HG03378 (cell line): ENCODE measurements around the gene LTB.
"Not testable (repeated sequence)": the region's sequence is repeated elsewhere in the genome, so short reads cannot be mapped to it uniquely, and the experiment has no call there.

Source experiments
- ATAC-seq: cut with Tn5 transposase; IDR thresholded peaks from one replicate; pipeline ENCODE4 v1.9.1; 2021; ENCODE audit warnings: mild to moderate bottlenecking, moderate library complexity; ENCODE audit not compliant: unreplicated experiment

The LTB gene

DNA sequence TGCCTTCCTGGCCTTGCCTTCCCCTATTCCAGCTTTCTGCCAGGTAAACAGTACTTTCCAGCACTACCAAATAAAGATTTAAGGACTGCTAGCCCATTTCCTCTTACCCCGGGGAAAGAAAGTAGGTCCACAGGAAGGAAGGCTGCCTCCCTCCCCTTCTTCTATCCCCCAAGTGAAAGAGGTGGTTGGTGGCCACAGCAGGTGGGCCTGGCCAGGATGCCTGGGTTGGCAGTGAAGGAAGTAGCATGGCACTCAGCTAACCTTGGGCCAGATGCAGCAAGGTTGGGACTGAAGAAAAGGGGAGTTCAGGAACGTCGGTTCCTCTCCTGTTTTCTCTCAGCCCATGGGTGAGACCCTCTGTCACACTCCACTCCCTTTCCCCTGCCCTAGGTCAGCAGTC, 25.9 kb downstream of the LTB start:
- no peak for ATAC-seq

- not testable (repeated sequence) for ATAC-seq
These were observed 30.9 kb downstream of the LTB start for GRCh38 chr6:31551371-31551770.

- ATAC-seq: no peak
These were observed 33.7 kb downstream of the LTB start for GRCh38 chr6:31548544-31548873.

- no peak for ATAC-seq
These were observed 34.3 kb downstream of the LTB start for GRCh38 chr6:31547727-31548543.

GRCh38 chr6:31546958-31547726, 35.1 kb downstream of the LTB start, which contains the start of gene NFKBIL1:
Gene NFKBIL1 (plus strand): TSS chr6:31547608. CDS start chr6:31547695, 87 bp downstream.
- ATAC-seq: peak; percentile 55

- peak; percentile 37 for ATAC-seq
These were observed 35.8 kb downstream of the LTB start, which contains the start of gene ATP6V1G2 for GRCh38 chr6:31546339-31546957. Gene ATP6V1G2 (minus strand): TSS chr6:31546608. CDS start chr6:31546559, 49 bp downstream.

DNA sequence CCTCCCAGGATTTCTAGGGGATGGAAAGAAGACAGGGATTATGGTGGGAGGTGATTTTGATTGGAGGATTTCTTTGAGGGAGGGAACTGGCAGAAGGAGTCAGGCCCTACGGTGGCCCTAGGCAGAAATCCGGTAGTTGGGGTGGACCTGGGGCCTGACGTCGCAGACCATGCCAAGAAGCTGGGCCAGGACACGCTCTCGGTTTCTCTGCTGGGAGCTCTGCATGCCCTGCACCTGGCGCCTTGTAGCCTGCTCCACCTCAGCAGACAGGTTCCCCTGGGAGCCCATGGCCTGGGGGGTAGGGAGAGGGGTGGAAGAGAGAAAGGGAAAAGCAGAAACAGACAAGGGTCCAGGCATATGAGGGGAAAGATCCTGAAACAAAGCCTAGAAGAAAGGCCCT, 36.9 kb downstream of the LTB start:
- no peak for ATAC-seq

GRCh38 chr6:31544676-31545075, 37.5 kb downstream of the LTB start:
- ATAC-seq: no peak

DNA sequence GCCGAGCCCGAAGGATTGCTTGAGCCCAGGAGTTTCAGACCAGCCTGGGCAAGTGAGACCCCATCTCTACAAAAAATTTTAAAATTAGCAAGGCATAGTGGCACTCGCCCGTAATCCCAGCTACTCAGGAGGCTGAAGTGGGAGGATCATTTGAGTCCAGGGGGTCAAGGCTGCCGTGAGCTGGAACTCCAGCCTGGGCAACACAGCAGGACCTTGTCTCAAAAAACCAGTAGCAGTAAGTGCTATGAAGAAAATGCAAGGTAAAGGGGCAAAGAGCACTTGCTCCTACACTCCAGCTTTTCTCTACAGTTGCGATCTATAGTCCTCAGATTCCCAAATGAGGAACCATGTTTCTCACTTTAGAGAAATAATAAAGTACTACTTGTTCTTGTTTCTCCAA, 38.6 kb downstream of the LTB start:
- no peak for ATAC-seq

GRCh38 chr6:31541658-31542521, 40.3 kb downstream of the LTB start, which contains the start of gene DDX39B:
Gene DDX39B (minus strand): TSS chr6:31542003. CDS start chr6:31540532, 1,471 bp downstream.
- peak; percentile 63 for ATAC-seq

- peak; percentile 9 for ATAC-seq
These were observed 41.1 kb downstream of the LTB start for GRCh38 chr6:31541059-31541657.

GRCh38 chr6:31540640-31541039, 41.6 kb downstream of the LTB start:
- ATAC-seq: no peak

DNA sequence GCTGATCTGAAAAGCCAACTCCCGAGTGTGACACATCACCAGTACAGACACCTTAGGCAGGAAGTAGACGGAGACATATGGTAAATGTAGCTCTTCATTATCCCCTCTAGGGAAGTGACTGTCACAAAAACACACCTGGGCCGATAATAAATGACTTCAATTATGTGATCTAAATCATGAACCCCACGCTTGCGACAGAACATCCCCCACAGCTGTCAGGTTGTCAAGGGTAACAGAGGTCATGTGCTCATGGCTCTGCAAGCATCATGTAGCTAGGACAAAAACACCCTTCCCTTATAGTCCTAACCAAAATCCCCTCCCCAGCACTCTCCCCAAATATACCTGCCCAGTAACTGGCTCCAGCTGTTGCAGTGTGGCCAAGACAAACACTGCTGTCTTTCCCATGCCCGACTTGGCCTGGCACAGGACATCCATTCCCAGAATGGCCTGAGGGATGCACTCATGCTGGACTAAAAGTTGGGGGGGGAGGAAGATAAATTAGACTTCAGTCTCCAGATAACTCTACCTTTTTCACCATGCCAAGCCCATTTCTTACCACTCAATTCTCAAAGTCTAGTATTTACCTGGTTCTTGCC, 43.3 kb downstream of the LTB start:
- no peak for ATAC-seq

GRCh38 chr6:31535538-31536324, 46.5 kb downstream of the LTB start:
- no peak for ATAC-seq

- ATAC-seq: no peak
These were observed 47.6 kb downstream of the LTB start for GRCh38 chr6:31534521-31535040.

DNA sequence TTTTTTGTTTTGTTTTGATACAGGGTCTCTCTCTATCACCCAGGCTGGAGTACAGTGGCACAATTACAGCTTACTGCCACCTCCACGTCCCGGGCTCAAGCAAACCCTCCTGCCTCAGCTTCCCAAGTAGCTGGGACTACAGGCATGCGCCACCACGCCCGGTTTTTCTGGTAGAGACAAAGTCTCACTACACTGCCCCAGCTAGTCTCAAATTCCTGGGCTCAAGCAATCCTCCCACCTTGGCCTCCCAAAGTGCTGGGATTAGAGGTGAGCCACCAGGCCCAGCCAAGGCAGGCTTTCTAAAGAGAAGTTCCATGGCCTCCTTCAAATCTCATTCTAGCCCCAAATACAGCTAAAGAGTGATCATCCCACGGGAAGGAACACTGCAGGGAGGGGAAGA, 48.2 kb downstream of the LTB start:
- ATAC-seq: no peak

GRCh38 chr6:31533455-31533841, 48.8 kb downstream of the LTB start:
- no peak for ATAC-seq

DNA sequence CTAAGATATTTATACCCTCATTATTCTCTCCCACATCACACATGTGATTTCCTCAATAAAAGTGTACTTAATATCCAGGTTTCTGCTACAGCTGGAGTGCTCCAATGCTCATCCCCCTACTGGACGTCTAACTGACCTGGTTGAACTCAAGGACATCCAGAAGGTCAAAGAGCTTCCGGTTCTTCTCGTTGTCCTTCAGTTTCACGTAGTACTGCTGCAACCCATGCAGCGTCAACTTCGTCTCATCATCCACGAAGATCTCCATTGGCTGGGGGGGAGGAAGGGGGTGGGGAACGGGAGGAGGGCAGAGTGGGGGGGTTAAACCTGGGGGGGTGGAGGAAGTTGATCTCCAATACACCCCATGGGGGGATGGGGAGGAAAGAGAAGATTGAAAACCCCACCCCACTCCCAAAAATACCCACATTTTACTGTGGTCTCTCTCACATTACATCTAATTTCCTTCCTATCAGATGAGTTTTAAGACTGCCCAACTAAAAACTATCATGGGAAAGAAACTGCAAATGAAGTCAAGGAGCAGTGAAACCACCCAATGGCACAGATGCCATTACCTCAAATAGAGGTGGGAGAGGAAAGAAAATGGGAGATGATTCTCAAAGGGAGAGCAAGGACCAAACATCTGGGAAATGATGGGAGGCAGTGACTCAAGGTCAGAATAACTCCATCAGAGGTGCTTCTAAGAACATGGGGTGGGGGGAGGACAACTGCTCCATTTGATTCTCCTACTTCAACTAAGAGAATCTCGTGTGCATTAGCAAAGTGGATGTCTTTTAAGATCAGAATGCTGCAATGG, 49.4 kb downstream of the LTB start:
- no peak for ATAC-seq
